Right lobe of liver (tissue), 4 donors: ENCODE data around the gene FMN2.

Source experiments
- CTCF ChIP-seq, 4 donors: fragments of 200-600 bp in 3 of 4; fragments of 450-650 bp in 1 of 4; IDR thresholded peaks; one replicate each; pipeline versions ENCODE4 v1.5.1 to v1.8.0; 2016 to 2022; ENCODE audit warnings: antibody characterized with exemption in 4 of 4, mild to moderate bottlenecking in 2 of 4
- POLR2A ChIP-seq: fragments of 450-650 bp; IDR thresholded peaks from one replicate; pipeline ENCODE4 v1.6.1; 2017; ENCODE audit warnings: antibody characterized with exemption, mild to moderate bottlenecking
- donor health status: DM: no; HTN: no; CAD: no.
- donor health status: DM: no; HTN: no; CAD: no.
- donor health status: DM: no; HTN: yes; CAD: no.

- no peak for TF ChIP-seq POLR2A
- no peak for TF ChIP-seq CTCF (IDR thresholded peaks at IDR 0.05)
These were observed 250.6 kb downstream of the FMN2 start for GRCh38 chr1:240342251-240342625.
